Mesenteric fat pad (tissue), 1 donor: ENCODE results near the gene FAM107B. TPM values are rescaled to one million over a fixed set of nuclear protein-coding genes. Genes with fewer than 3 reads are reported as not detected.

Experiments used
- total RNA-seq: library from RNA; stranded (reverse); fragmentation: NEBNext Ultra II Directional; extraction: Animal tissue kit (Norgen Biotek cat#: 25700); gene quantifications from one replicate; pipeline ENCODE4 v1.2.1, GENCODE V29; 2021
- donor health status: DM: yes; HTN: yes; CAD: no.

The FAM107B gene
- total RNA-seq, 1 donor from 2014 or later, result 88.2 TPM

Other genes starting within 250 kb of the FAM107B start
- 1.4 TPM for gene CDNF, start 63.1 kb upstream of the FAM107B start, total RNA-seq
- gene HSPA14, start 63.4 kb upstream of the FAM107B start, total RNA-seq, result 12.1 TPM
- 8.6 TPM for gene MSANTD7, start 63.4 kb upstream of the FAM107B start, total RNA-seq
- gene SUV39H2, start 104.0 kb upstream of the FAM107B start, total RNA-seq, result 8.6 TPM
- 7.0 TPM for gene DCLRE1C, start 179.2 kb upstream of the FAM107B start, total RNA-seq
- gene MEIG1, start 184.5 kb upstream of the FAM107B start, total RNA-seq, result not detected